HG02798 (cell line): Measurements from ENCODE around the gene TNFRSF12A.

Source experiments
- ATAC-seq: cut with Tn5 transposase; IDR thresholded peaks from one replicate; pipeline ENCODE4 v1.9.1; 2021; ENCODE audit warnings: mild to moderate bottlenecking; ENCODE audit not compliant: unreplicated experiment, poor library complexity

The TNFRSF12A gene

DNA sequence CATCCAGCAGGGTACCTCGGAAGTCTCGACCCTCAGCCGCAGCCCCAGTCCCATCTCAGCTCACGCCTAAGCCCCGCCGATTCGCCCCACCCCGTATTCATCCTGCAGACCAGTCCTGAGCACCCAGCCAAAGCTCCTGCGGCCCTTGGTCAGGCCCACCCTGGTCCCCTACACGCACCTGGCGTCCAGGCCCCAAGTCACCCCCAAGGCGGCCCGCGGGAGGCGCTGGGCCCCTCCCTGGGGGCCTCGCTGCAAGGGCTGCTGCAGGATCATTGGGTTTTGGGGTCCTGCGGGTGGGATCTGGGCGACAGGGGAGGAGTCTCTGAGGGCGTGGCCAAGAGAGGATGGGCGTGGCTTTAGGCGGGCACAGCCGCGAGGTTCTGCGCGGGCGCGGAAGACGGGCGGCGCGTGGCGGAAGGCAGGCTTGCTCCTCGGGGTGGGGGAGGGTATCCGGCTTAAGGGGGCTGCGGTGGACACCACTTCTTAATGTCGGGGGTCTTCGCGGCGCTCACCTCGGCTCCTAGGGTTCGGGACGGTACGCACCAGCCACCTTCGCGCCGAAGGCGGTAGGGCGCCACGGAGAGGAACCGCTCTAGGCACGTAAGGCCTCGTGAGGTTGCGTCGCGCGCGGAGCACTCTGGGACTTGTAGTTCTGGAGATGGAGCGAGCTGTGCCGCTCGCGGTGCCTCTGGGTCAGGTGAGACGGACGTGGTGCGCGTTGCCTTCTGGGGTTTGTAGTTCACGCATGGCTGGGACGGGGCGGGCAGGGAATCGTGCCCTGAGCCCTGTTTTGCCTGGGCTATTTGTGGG lies 3.7 kb downstream of the TNFRSF12A start, which contains the start of the genes HCFC1R1 and THOC6:
Gene HCFC1R1 (minus strand): TSS at position 274 of the 810 bp plus-strand sequence. CDS start 1 bp downstream, at position 273.
Gene THOC6 (plus strand): TSS at position 367 of the 810 bp plus-strand sequence. CDS start 292 bp downstream, at position 659.
- peak; percentile 80 for ATAC-seq

DNA sequence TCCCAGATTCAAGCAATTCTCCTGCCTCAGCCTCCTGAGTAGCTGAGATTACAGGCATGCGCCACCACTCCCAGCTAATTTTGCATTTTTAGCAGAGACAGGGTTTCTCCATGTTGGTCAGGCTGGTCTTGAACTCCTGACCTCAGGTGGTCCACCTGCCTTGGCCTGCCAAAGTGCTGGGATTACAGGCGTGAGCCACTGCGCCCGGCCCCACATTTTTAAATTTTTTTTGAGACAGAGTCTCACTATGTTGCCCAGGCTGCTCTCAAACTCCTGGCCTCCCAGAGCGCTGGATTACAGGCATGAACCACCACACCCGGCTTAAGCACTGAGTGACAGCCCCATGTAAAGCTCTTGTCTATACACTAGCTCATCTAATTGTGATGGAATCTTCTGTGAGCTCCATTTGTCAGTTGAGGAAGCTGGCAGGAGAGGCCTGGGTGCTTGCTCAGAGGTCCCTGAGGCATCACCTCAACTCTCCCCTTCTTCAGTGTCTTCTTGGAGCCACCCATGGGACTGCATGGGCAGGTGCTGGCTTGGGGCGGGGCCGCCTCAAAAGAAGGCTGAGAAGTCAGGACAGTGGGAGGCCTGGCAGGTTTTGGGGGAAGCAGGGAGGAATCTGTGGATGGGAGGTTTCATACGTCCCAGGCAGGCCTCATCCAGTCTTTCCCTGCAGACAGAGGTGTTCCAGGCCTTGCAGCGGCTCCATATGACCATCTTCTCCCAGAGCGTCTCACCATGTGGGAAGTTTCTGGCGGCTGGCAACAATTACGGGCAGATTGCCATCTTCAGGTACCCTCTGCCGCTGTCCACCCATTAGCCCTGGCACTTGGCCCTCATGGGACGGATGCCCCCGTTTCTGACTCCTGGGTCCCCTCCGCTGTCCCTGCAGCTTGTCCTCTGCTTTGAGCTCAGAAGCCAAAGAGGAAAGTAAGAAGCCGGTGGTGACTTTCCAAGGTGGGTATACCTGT lies 5.1 kb downstream of the TNFRSF12A start:
- ATAC-seq: no peak

DNA sequence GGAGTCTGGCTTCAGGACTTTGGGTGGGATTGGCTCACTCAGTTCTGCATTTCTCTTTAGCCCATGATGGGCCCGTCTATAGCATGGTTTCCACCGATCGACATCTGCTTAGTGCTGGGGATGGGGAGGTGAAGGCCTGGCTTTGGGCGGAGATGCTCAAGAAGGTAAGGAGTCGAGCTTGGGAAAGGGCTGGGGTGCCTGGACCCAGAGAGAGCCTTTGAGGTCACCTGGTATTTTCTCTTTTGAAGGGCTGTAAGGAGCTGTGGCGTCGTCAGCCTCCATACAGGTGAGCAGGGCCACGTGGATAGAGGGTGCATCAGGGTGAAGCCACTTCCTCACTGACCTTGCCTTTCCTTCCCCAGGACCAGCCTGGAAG lies 5.8 kb downstream of the TNFRSF12A start:
- no peak for ATAC-seq

DNA sequence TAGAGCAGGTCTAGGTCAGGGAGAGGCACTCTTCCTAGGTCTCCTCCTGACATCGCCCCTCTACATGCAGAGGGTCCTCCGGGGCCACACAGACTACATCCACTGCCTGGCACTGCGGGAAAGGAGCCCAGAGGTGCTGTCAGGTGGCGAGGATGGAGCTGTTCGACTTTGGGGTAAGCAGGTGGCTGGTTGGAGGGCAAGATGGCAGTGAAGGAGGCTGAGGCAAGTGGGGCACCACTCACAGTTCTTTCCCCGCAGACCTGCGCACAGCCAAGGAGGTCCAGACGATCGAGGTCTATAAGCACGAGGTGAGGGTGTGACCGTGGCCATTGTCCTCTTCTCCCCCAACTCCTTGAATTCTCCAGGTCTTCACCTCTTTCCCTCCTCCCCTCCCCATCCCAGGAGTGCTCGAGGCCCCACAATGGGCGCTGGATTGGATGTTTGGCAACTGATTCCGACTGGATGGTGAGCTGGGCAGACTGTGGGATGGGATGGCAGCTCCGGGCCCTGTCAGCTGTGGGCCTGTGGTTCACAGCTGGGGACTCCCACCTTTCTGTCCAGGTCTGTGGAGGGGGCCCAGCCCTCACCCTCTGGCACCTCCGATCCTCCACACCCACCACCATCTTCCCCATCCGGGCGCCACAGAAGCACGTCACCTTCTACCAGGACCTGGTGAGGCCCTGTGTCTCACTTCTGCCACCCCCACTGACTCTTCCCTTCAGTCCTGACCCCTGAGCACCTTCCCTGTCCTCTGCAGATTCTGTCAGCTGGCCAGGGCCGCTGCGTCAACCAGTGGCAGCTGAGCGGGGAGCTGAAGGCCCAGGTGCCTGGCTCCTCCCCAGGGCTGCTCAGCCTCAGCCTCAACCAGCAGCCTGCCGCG lies 6.7 kb downstream of the TNFRSF12A start:
- no peak for ATAC-seq

- no peak for ATAC-seq
These were observed 7.3 kb downstream of the TNFRSF12A start for GRCh38 chr16:3027489-3027795.

GRCh38 chr16:3027983-3028715 lies 8.0 kb downstream of the TNFRSF12A start:
- ATAC-seq: peak; percentile 35

DNA sequence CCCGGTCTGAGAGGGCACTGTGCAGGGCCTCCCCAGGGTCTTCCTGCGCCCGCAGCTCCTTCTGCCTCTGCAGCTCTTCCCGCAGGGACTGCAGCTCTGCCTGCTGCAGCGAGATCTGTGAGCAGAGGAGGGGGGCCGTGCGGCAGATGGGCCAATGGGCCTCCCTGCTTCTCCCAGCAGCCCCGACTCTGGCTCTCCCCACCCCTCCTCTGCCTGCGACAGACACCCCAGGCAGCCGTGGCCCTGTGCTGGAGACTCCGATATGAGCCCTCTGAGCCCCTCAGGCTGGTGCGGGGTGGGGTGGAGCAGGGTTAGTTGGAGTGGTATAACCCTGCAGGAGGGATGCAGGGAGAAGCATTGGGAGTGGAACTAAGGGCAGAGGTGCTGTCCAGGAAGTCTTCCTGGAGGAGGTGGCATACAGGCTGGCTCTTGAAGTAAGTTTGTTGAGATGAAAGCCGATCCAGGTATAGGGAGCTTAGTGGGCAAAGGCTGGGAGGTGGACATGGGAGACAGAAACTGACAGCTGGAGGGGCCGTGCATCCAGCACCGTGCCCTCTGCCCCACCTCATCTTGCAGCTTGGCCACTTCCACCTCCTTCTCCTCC lies 8.7 kb downstream of the TNFRSF12A start:
- ATAC-seq: no peak

GRCh38 chr16:3029491-3030221 lies 9.5 kb downstream of the TNFRSF12A start:
- no peak for ATAC-seq

DNA sequence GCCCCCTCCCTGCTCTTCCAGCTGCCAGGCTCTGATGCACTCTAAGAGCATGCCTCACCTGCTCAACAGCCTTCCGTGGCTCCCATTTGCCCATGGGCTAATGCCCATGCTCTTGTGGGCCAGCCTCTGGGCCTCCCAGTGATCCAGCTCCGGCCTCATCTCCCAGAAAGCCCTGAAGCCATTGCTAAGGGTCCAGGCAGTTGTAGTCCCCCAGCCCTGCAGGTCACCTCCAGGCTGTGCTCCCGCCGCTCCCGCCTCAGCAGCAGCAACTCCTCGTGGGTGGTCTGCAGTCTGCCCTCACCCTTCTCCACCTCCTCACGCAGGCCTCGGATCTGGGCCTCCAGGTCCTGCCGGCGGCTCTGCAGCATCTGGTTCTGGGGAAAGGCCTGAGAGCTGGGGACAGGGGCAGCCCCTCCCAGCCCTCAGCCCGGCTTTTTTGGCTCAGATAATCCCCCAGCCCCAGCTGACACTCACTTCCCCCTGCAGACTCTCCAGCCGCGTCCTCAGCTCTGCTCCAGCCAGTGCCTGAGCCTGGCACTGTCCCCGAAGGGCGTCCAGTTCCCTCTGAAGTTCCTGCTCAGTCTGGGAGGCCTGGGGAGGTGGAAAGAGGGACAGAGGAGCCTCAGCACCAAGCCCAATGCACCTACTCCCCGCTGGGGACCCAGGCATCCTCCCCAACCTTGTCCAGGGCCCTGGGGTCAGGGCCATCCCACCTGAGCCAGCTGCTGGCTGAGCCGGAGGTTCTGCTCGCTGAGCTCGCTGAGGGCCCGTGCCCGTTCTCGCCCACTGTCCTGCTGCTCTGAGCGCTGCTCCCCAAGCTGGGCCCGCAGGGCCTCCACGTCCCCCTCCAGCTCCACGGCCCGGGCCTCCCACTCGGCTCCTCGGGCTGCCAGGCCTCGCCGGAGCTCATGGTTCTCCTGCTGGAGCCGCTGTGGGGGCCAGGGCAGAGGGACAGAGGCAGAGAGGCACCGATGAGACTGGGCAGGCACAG lies 10.3 kb downstream of the TNFRSF12A start:
- ATAC-seq: no peak

DNA sequence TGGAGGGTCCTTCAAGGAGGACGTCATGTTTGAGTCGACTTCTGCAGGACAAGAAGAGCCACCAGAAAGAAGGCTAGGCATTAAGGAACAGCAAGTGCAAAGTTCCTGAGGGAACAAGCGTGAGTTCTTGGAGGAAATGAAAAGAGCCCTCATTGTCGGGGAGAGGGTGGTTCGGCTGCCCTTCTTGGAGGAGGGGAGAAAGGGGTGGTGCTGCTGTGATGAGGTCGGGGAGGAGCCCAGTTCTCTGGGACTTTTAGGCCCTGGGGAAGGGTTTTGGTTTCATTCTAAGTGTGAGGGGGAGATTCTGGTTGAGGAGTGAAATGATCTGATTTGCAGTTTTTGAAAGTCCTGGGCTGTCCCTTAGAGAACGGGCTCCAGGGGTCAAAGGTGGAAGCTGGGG lies 12.5 kb downstream of the TNFRSF12A start:
- ATAC-seq: no peak

DNA sequence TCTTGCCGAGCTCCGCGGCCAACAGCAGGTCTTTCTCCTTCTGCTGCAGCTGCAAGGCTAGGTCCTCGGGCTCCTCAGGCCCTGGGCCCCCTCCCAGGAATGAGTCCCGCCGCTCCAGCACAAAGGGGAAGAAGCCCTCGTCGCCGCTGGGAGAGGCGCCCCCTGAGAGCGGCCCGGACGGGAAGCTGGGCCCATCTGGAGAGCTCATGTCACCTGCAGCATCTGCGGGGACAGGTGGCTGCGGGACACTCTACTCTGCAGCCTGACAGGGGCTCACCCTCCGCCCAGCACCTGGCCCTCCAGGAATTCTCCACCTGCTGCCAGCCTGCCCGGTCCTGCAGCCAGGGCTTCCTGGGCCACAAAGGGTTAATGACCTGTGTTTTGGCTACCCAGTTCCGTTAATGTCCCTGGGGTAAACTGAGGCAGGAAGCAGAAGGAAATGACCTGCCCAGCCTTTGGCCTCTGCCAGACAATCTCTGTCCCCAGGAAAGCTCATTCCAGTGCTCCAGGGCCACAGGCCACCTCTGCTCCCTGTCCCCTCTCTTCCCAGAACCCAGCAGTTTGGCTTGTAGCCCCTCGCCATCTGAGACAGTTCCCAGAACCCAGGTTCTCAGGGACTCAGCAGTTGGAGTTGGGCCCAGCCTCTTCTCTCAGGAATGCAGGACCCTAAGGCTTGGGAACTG lies 15.3 kb downstream of the TNFRSF12A start:
- ATAC-seq: no peak

GRCh38 chr16:3035972-3036725 lies 16.0 kb downstream of the TNFRSF12A start:
- ATAC-seq: no peak

GRCh38 chr16:3036726-3037315 lies 16.7 kb downstream of the TNFRSF12A start, which contains the start of gene BICDL2:
Gene BICDL2, minus strand, starts transcription at chr16:3036944. Its CDS starts 1,448 bp downstream, at chr16:3035496.
- no peak for ATAC-seq

DNA sequence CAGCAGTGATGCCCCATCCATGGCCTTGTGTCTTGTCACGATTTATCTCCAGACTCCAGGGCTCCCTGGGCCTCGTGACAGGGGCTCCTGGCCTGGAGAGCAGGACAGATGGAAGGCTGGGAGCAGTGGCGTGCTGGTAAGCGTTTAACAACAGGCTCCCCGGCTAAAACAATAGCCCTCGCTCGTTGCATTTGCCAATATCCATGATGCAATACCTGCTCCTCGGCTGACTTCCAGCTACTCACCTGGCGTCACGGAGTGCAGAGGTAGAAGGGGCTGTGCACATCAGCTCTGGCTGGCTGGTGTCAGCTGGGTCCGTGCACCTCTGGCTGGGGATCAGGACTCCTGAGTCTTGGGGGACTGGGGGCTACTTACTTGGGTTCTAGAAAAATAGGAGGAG lies 18.1 kb downstream of the TNFRSF12A start:
- ATAC-seq: no peak

DNA sequence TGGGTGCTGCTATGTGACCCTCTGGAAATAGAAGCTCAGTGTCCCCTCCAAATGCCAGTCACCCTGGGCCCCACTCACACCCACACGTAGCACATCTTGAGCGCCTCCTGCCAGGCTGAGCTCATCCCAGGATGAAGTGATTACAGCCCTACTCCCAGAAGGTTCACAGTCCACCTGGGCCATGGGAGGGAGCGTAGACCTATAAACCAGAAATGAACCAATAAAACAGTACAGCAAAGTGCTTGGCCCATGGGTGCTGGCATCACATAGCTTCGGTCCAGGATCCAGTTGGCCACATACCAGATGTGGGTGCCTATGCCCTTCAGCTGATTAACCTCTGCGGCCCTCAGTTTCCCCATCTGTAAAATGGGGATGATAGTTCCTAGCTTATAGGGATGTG lies 18.7 kb downstream of the TNFRSF12A start:
- ATAC-seq: no peak

DNA sequence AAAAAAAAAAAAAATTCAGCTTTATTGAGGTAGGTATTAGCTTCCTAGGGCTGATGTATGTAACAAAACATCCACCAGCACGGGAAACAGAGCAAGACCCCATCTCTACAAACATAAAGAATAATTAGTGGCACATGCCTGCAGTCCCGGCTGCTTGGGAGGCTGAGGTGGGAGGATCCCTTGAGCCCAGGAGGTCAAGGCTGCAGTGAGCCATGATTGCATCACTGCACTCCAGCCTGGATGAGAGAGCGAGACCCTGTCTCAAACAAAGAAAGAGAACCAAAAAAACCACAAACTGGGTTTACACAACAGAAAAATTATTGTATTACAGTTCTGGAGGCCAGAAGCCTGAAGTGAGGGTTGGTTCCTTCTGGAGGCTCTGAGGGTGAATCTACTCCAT lies 22.2 kb downstream of the TNFRSF12A start:
- no peak for ATAC-seq
